ENCODE measurements around the gene SLC35F5. TPM values are rescaled to one million over a fixed set of nuclear protein-coding genes. Genes with fewer than 3 reads are reported as not detected.
A peak's percentile ranks its signal among the peaks of the same experiment; 100 is the strongest.

The SLC35F5 gene
- total RNA-seq, 2 donors from 2014 or later: 37.1 to 39.0 TPM

- no peaks in the 10 kb centered on the region for H3K4me1 ChIP-seq (ENCODE audit: control insufficient read depth, insufficient read depth, low read length)
- H3K9ac ChIP-seq (ENCODE audit: extremely low read depth, low read length, poor library complexity, severe bottlenecking): no peak overlapping the region
- DNase-seq: no peak
- 100% methylated on average over 1 of the region's 1 CpG; no CpG with 5 or more reads in 1 of the 2 experiments for WGBS, 2 experiments (ENCODE audit: insufficient coverage in 1 of 2, insufficient read length in 1 of 2)
- H3K4me3 ChIP-seq (ENCODE audit: low read length): no peak overlapping the region
- Mint-ChIP-seq H3K36me3 (ENCODE audit: low read depth) (peaks cover 28% of the 10 kb centered on the region), H3K27ac (no peak overlapping the region), H3K27me3 (ENCODE audit: insufficient read depth) (no peaks in the 10 kb centered on the region), H3K4me1 (no peaks in the 10 kb centered on the region), H3K9me3 (no peaks in the 10 kb centered on the region), H3K4me3 (no peak overlapping the region)
- no peaks in the 10 kb centered on the region for H3K27me3 ChIP-seq (ENCODE audit: control insufficient read depth, insufficient read depth, low read length, poor library complexity, severe bottlenecking)
- H3K36me3 ChIP-seq (ENCODE audit: control insufficient read depth, insufficient read depth, low read length): peaks cover 67% of the 10 kb centered on the region
- TF ChIP-seq CTCF (conservative IDR thresholded peaks at IDR 0.05): no peak
- no peaks in the 10 kb centered on the region for H3K9me3 ChIP-seq (ENCODE audit: control insufficient read depth, low read length)
- no peak overlapping the region for H3K27ac ChIP-seq (ENCODE audit: low read depth, low read length)
These were observed 33.0 kb downstream of the SLC35F5 start for GRCh38 chr2:113723411-113723810.

DNA sequence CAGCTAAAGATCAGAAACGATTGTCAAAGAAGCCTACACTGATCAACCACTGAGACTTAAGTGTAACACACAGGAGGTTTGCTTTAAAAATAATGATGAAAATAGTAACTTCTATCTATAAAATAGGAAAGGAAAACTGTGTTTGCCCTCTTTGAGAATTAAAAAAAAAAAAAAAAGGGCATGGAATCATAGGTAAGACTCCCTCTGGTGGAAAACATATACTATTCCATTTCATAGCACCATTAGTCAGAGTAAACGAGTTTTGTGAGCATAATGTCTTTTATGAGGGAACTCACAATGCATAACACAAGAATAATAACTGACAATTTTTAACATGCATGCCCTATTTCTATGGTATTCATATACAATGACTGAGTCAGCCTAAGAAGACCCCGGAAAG is 36.3 kb downstream of the SLC35F5 start:
- 94% methylated on average over 3 of the region's 3 CpGs; no CpG with 5 or more reads in 1 of the 2 experiments for WGBS, 2 experiments (ENCODE audit: insufficient coverage in 1 of 2, insufficient read length in 1 of 2)
- H3K9ac ChIP-seq (ENCODE audit: extremely low read depth, low read length, poor library complexity, severe bottlenecking): no peak overlapping the region
- no peak for DNase-seq
- H3K27me3 ChIP-seq (ENCODE audit: control insufficient read depth, insufficient read depth, low read length, poor library complexity, severe bottlenecking): no peaks in the 10 kb centered on the region
- Mint-ChIP-seq H3K9me3 (no peaks in the 10 kb centered on the region), H3K4me3 (no peak overlapping the region), H3K27me3 (ENCODE audit: insufficient read depth) (no peaks in the 10 kb centered on the region), H3K36me3 (ENCODE audit: low read depth) (peaks cover 30% of the 10 kb centered on the region), H3K27ac (no peak overlapping the region), H3K4me1 (no peaks in the 10 kb centered on the region)
- peak; percentile 72 for TF ChIP-seq CTCF (conservative IDR thresholded peaks at IDR 0.05)
- no peak overlapping the region for H3K27ac ChIP-seq (ENCODE audit: low read depth, low read length)
- H3K36me3 ChIP-seq (ENCODE audit: control insufficient read depth, insufficient read depth, low read length): peaks cover 82% of the 10 kb centered on the region
- no peaks in the 10 kb centered on the region for H3K4me1 ChIP-seq (ENCODE audit: control insufficient read depth, insufficient read depth, low read length)
- no peaks in the 10 kb centered on the region for H3K9me3 ChIP-seq (ENCODE audit: control insufficient read depth, low read length)
- no peak overlapping the region for H3K4me3 ChIP-seq (ENCODE audit: low read length)

DNA sequence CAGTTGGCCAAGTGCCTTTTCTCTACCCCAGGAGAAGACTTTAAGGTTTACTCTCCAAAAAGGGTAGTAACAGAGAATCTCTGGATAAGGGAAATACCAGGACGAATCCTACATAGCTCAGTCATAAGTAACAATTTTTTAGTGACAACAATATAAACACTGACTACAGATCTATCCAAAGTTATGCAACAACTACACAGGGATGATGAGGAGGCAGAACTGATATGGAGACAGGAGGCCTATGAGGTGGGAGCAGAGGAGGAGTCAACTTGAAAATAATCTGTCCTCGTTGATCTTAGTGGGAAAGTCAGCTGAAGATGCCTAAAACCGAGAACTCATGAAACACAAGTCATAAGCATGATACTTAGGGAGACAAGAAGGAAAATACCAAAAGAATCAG is 40.2 kb downstream of the SLC35F5 start:
- no peak for TF ChIP-seq CTCF (conservative IDR thresholded peaks at IDR 0.05)
- Mint-ChIP-seq H3K4me3 (no peak overlapping the region), H3K9me3 (no peaks in the 10 kb centered on the region), H3K4me1 (peaks cover 3% of the 10 kb centered on the region), H3K27me3 (ENCODE audit: insufficient read depth) (no peaks in the 10 kb centered on the region), H3K27ac (no peak overlapping the region), H3K36me3 (ENCODE audit: low read depth) (peaks cover 35% of the 10 kb centered on the region)
- DNase-seq: no peak
- Histone ChIP-seq H3K4me3 (ENCODE audit: low read length) (no peak overlapping the region), H3K9ac (ENCODE audit: extremely low read depth, low read length, poor library complexity, severe bottlenecking) (no peak overlapping the region), H3K9me3 (ENCODE audit: control insufficient read depth, low read length) (no peaks in the 10 kb centered on the region), H3K27me3 (ENCODE audit: control insufficient read depth, insufficient read depth, low read length, poor library complexity, severe bottlenecking) (no peaks in the 10 kb centered on the region), H3K36me3 (ENCODE audit: control insufficient read depth, insufficient read depth, low read length) (peaks cover 83% of the 10 kb centered on the region), H3K27ac (ENCODE audit: low read depth, low read length) (no peak overlapping the region), H3K4me1 (ENCODE audit: control insufficient read depth, insufficient read depth, low read length) (no peaks in the 10 kb centered on the region)
- WGBS, 2 experiments (ENCODE audit: insufficient coverage in 1 of 2, insufficient read length in 1 of 2): 95% methylated on average over 3 of the region's 3 CpGs; no CpG with 5 or more reads in 1 of the 2 experiments
